GM19043 (cell line): Measurements from ENCODE around the gene FBXO15.
A peak's percentile ranks its signal among the peaks of the same experiment; 100 is the strongest.

Experiments
- ATAC-seq: cut with Tn5 transposase; IDR thresholded peaks from one replicate; pipeline ENCODE4 v1.9.1; 2021; ENCODE audit warnings: low read depth; ENCODE audit not compliant: unreplicated experiment

The FBXO15 gene

GRCh38 chr18:74154716-74155115 is 7.1 kb upstream of the FBXO15 start:
- no peak for ATAC-seq

GRCh38 chr18:74153793-74154192 is 6.2 kb upstream of the FBXO15 start:
- no peak for ATAC-seq

GRCh38 chr18:74153377-74153776 is 5.7 kb upstream of the FBXO15 start:
- no peak for ATAC-seq

- ATAC-seq: no peak
Observed at GRCh38 chr18:74152857-74153256, 5.2 kb upstream of the FBXO15 start.

GRCh38 chr18:74152270-74152669 is 4.6 kb upstream of the FBXO15 start:
- no peak for ATAC-seq

- ATAC-seq: no peak
Observed at GRCh38 chr18:74149878-74150277, 2.2 kb upstream of the FBXO15 start.

GRCh38 chr18:74148543-74149070 is 973 bp upstream of the FBXO15 start:
- ATAC-seq: peak; percentile 15

GRCh38 chr18:74147491-74147778 is 199 bp downstream of the FBXO15 start:
- no peak for ATAC-seq

- no peak for ATAC-seq
Observed at GRCh38 chr18:74146756-74147155, 878 bp downstream of the FBXO15 start.

GRCh38 chr18:74142252-74142651 is 5.4 kb downstream of the FBXO15 start:
- no peak for ATAC-seq

- ATAC-seq: no peak
Observed at GRCh38 chr18:74141667-74142066, 6.0 kb downstream of the FBXO15 start.

- ATAC-seq: no peak
Observed at GRCh38 chr18:74140582-74140981, 7.1 kb downstream of the FBXO15 start.

- no peak for ATAC-seq
Observed at GRCh38 chr18:74139888-74140287, 7.7 kb downstream of the FBXO15 start.

- ATAC-seq: no peak
Observed at GRCh38 chr18:74139411-74139810, 8.2 kb downstream of the FBXO15 start.

- no peak for ATAC-seq
Observed at GRCh38 chr18:74137920-74138538, 9.6 kb downstream of the FBXO15 start.

GRCh38 chr18:74132201-74132600 is 15.4 kb downstream of the FBXO15 start:
- no peak for ATAC-seq

- ATAC-seq: no peak
Observed at GRCh38 chr18:74131124-74131523, 16.5 kb downstream of the FBXO15 start.

GRCh38 chr18:74128159-74128558 is 19.5 kb downstream of the FBXO15 start:
- ATAC-seq: no peak

- no peak for ATAC-seq
Observed at GRCh38 chr18:74126684-74127655, 20.7 kb downstream of the FBXO15 start.

GRCh38 chr18:74124642-74125041 is 23.0 kb downstream of the FBXO15 start:
- no peak for ATAC-seq

GRCh38 chr18:74123200-74123599 is 24.4 kb downstream of the FBXO15 start:
- ATAC-seq: no peak
